Adrenal gland (tissue), 12 donors: ENCODE data around the gene FBXO41. TPM values are rescaled to one million over a fixed set of nuclear protein-coding genes. Genes with fewer than 3 reads are reported as not detected.

Source experiments
- DNase-seq, 7 donors: peaks; one replicate each; pipeline ENCODE4 v3.0.0-alpha.2; 2019 to 2020
- H3K27ac ChIP-seq, 5 donors: fragments of 200-600 bp; sonication (generic) in 4 of 5; 1 replicate in 3 of 5; 2 replicates in 2 of 5; pipeline versions ENCODE4 v1.5.1 to v1.8.0; 2016 to 2020; ENCODE audit warnings: mild to moderate bottlenecking in 1 of 5
- H3K27me3 ChIP-seq: fragments of 200-600 bp; 2 replicates; pipeline ENCODE4 v1.8.0; 2021
- H3K36me3 ChIP-seq, 2 donors: fragments of 200-600 bp; replicated peaks in 1 of 2; 1 replicate in 1 of 2; 2 replicates in 1 of 2; pipeline versions ENCODE4 v1.5.1 to v1.8.0; 2018 to 2022
- H3K4me1 ChIP-seq, 2 donors: fragments of 200-600 bp; replicated peaks in 1 of 2; 1 replicate in 1 of 2; 2 replicates in 1 of 2; pipeline versions ENCODE4 v1.5.1 to v1.8.0; 2018 to 2021
- H3K4me3 ChIP-seq, 4 donors: fragments of 200-600 bp; sonication (generic) in 3 of 4; one replicate each; pipeline ENCODE4 v1.5.1; 2016 to 2018
- H3K9me3 ChIP-seq, 3 donors: fragments of 200-600 bp; sonication (generic) in 1 of 3; replicated peaks in 1 of 3; 1 replicate in 2 of 3; 2 replicates in 1 of 3; pipeline versions ENCODE4 v1.5.1 to v1.8.0; 2016 to 2021
- POLR2A ChIP-seq, 2 donors: fragments of 450-650 bp; IDR thresholded peaks; one replicate each; pipeline ENCODE4 v1.6.1; 2017; ENCODE audit warnings: antibody characterized with exemption in 2 of 2, mild to moderate bottlenecking in 2 of 2, moderate library complexity in 1 of 2
- WGBS, 4 donors: extraction: QIAGEN DNeasy Blood & Tissue Kit in 2 of 4; methylation state at CpG; one replicate each; pipeline versions ENCODE4 v1.1.5 to v1.1.7; 2013 to 2017; 5-methylcytosine and 5-hydroxymethylcytosine counted together
- intact Hi-C, 2 donors: fragments of 100-400 bp; cut with DNase I; formaldehyde crosslinking; loops; one replicate each; pipeline versions ENCODE4 v1.14.1 to v1.15.0; 2022 to 2023
- polyA plus RNA-seq, 3 donors: library from polyadenylated mRNA; stranded (reverse); fragments of 200-250 nt in 2 of 3; fragments of 350-450 nt in 1 of 3; fragmentation: Illumina TruSeq in 1 of 3; extraction: RNeasy Lipid Tissue Mini Kit (QIAGEN cat#74804) in 1 of 3; gene quantifications; one replicate each; pipeline ENCODE4 v1.2.3, GENCODE V29; 2013 to 2014
- small RNA-seq, 2 donors: library from RNA; depleted of rRNA; stranded (forward); fragments of <200 nt; gene quantifications; one replicate each; pipeline ENCODE3, GENCODE V24; 2016
- total RNA-seq, 9 donors: library from RNA; depleted of rRNA in 4 of 9; stranded (reverse); fragments of >200 nt in 4 of 9; fragments of 120-200 nt in 1 of 9; fragmentation: NEBNext Ultra II Directional in 1 of 9; extraction: Animal tissue kit (Norgen Biotek cat#: 25700) in 1 of 9; gene quantifications; one replicate each; pipeline versions ENCODE4 v1.1.0 to v1.2.4, GENCODE V29; 2013 to 2023
- TF ChIP-seq, protein P1 (sequence below), 6 experiments: fragments of 450-650 bp in 4 of 6; fragments of 200-600 bp in 2 of 6; sonication (generic) in 1 of 6; IDR thresholded peaks; 1 replicate in 5 of 6; 2 replicates in 1 of 6; pipeline versions ENCODE4 v1.5.1 to v1.8.0; 2016 to 2021; ENCODE audit warnings: antibody characterized with exemption in 6 of 6, mild to moderate bottlenecking in 2 of 6, moderate library complexity in 1 of 6
- donor health status: healthy with polysubstance abuse.
- donor health status: Bipolar disorder and iron deficiency.
- donor health status: DM: yes; HTN: yes; CAD: no.
- donor health status: DM: no; HTN: no; CAD: no.
- donor health status: DM: no; HTN: no; CAD: no.
- donor health status: DM: yes; HTN: yes; CAD: no.

FBXO41 gene
- total and polyA plus RNA-seq, 12 donors, result 1.8 to 12.0 (median 5.5) TPM

DNA sequence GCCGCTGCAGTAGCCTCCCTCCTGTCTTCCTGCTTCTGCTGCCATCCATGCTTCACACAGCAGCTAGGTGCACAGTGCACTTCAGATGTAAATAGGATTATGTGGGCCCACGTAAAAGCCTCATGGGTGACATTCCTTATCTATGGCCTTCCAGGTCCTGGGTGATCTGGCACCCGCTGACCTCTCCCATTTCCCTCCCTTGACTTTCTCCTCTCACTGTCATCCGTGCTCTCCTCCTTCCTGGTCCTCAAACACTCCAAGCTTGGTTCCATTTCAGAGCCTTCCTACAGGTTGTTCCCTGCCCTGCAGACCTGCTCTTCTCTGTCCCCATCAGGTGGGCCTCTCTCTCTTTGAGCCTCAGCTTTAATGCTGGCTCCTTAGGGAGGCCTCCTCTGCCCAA is 74.3 kb downstream of the FBXO41 start:
- H3K27me3 ChIP-seq, result no peaks in the 10 kb centered on the region
- H3K4me3 ChIP-seq, result no peak overlapping the region
- peaks cover 0 to 11% of the 10 kb centered on the region in 2 donors for H3K4me1 ChIP-seq
- TF ChIP-seq, protein P1, sequence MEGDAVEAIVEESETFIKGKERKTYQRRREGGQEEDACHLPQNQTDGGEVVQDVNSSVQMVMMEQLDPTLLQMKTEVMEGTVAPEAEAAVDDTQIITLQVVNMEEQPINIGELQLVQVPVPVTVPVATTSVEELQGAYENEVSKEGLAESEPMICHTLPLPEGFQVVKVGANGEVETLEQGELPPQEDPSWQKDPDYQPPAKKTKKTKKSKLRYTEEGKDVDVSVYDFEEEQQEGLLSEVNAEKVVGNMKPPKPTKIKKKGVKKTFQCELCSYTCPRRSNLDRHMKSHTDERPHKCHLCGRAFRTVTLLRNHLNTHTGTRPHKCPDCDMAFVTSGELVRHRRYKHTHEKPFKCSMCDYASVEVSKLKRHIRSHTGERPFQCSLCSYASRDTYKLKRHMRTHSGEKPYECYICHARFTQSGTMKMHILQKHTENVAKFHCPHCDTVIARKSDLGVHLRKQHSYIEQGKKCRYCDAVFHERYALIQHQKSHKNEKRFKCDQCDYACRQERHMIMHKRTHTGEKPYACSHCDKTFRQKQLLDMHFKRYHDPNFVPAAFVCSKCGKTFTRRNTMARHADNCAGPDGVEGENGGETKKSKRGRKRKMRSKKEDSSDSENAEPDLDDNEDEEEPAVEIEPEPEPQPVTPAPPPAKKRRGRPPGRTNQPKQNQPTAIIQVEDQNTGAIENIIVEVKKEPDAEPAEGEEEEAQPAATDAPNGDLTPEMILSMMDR (IDR thresholded peaks at IDR 0.05), result no peak
- no peak for TF ChIP-seq POLR2A (IDR thresholded peaks at IDR 0.05)
- no peak overlapping the region for H3K27ac ChIP-seq
- 80 to 96% (median 82%) methylated on average over 4 of the region's 4 CpGs for WGBS, 4 donors
- intact Hi-C loops, result no loop called here
- no peak for DNase-seq
- H3K9me3 ChIP-seq, result no peaks in the 10 kb centered on the region
- no peaks in the 10 kb centered on the region for H3K36me3 ChIP-seq

- H3K4me3 ChIP-seq, result no peak overlapping the region
- H3K27ac ChIP-seq, result no peak overlapping the region
- DNase-seq, result no peak
- H3K4me1 ChIP-seq, result peaks cover 0 to 7% of the 10 kb centered on the region in 2 donors
- no peak for TF ChIP-seq POLR2A (IDR thresholded peaks at IDR 0.05)
- TF ChIP-seq, protein P1 (IDR thresholded peaks at IDR 0.05), result no peak
- no peaks in the 10 kb centered on the region for H3K9me3 ChIP-seq
- 58 to 84% (median 77%) methylated on average over 3 of the region's 3 CpGs for WGBS, 4 donors
- intact Hi-C loops, result no loop called here
- H3K27me3 ChIP-seq, result peaks cover 8% of the 10 kb centered on the region
- H3K36me3 ChIP-seq, result no peaks in the 10 kb centered on the region
These were observed 76.0 kb downstream of the FBXO41 start for GRCh38 chr2:73208258-73208657.

DNA sequence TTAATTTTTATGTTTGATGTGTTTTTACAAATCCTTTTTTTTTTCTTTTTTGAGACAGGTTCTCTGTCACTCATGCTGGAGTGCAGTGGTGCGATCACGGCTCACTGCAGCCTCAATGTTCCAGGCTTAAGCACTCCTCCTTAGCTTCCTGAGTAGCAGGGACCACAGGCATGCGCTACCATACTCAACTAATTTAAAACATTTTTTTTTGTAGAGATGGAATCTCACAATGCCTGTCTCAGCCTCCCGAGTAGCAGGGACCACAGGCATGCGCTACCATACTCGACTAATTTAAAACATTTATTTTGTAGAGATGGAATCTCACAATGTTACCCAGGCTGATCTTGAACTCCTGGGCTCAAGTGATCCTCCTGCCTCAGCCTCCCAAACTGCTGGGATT is 78.7 kb downstream of the FBXO41 start:
- Histone ChIP-seq H3K9me3 (no peaks in the 10 kb centered on the region), H3K4me1 (peaks cover 7 to 14% of the 10 kb centered on the region in 2 donors), H3K27ac (no peak overlapping the region), H3K4me3 (no peak overlapping the region), H3K36me3 (no peaks in the 10 kb centered on the region), H3K27me3 (peaks cover 33% of the 10 kb centered on the region)
- no peak for DNase-seq
- intact Hi-C loops, result no loop called here
- TF ChIP-seq, protein P1 (IDR thresholded peaks at IDR 0.05), result no peak
- 89 to 94% (median 91%) methylated on average over 6 of the region's 6 CpGs for WGBS, 4 donors

Small RNAs within 50 kb of the gene (small RNA-seq; reads per million reads assigned to genes)
- 0 reads per million in 2 donors for gene RNU6-111P

Other genes with a start within 250 kb of the FBXO41 start
- gene SFXN5, start 212.8 kb downstream of the FBXO41 start, total RNA-seq, result 10 to 100 TPM; 17.6 to 56.5 (median 35.5) TPM
- 10 to 100 TPM; 12.2 to 34.2 (median 22.6) TPM for gene SFXN5, start 212.8 kb downstream of the FBXO41 start, polyA plus RNA-seq
- 10 to 100 TPM in 8 of 9 donors, 1 to 10 TPM in 1; 3.3 to 38.0 (median 23.8) TPM for gene RAB11FIP5, start 171.5 kb downstream of the FBXO41 start, total RNA-seq
- gene RAB11FIP5, start 171.5 kb downstream of the FBXO41 start, polyA plus RNA-seq, result 10 to 100 TPM in 1 of 3 donors, 1 to 10 TPM in 2; 8.9 to 46.7 (median 9.6) TPM
- not detected for gene NOTO, start 81.9 kb downstream of the FBXO41 start, total RNA-seq
- gene NOTO, start 81.9 kb downstream of the FBXO41 start, polyA plus RNA-seq, result under 1 TPM; 0.03 to 0.08 (median 0.05) TPM
- 10 to 100 TPM in 8 of 9 donors, 1 to 10 TPM in 1; 8.7 to 35.2 (median 28.0) TPM for gene SMYD5, start 70.2 kb downstream of the FBXO41 start, total RNA-seq
- 10 to 100 TPM; 25.7 to 45.4 (median 34.7) TPM for gene SMYD5, start 70.2 kb downstream of the FBXO41 start, polyA plus RNA-seq
- 10 to 100 TPM; 24.4 to 76.3 (median 32.9) TPM for gene PRADC1, start 51.2 kb downstream of the FBXO41 start, total RNA-seq
- 10 to 100 TPM; 37.9 to 65.8 (median 63.2) TPM for gene PRADC1, start 51.2 kb downstream of the FBXO41 start, polyA plus RNA-seq
- 100 to 1,000 TPM; 203 to 581 (median 313) TPM for gene CCT7, start 50.2 kb downstream of the FBXO41 start, total RNA-seq
- 100 to 1,000 TPM; 120 to 424 (median 246) TPM for gene CCT7, start 50.2 kb downstream of the FBXO41 start, polyA plus RNA-seq
- gene EGR4, start 9.1 kb upstream of the FBXO41 start, total RNA-seq, result under 1 TPM in 1 of 9 donors, not detected in 8; 0.30 TPM
- gene EGR4, start 9.1 kb upstream of the FBXO41 start, polyA plus RNA-seq, result under 1 TPM in 2 of 3 donors, not detected in 1; 0.20 to 0.32 TPM
- gene ALMS1, start 101.4 kb upstream of the FBXO41 start, total RNA-seq, result 10 to 100 TPM; 10.6 to 33.3 (median 12.8) TPM
- 1 to 10 TPM; 6.2 to 8.3 (median 8.0) TPM for gene ALMS1, start 101.4 kb upstream of the FBXO41 start, polyA plus RNA-seq